ENCODE measurements around the gene ZNF48. TPM values are rescaled to one million over a fixed set of nuclear protein-coding genes. Genes with fewer than 3 reads are reported as not detected.

The ZNF48 gene
- total RNA-seq, 1 experiment from 2014 or later: 24.8 TPM

GRCh38 chr16:30409125-30410060 is 14.2 kb downstream of the ZNF48 start:
- peak; percentile 98 for DNase-seq
- CTCF ChIA-PET: interaction anchor here (0.6 to 2.0 kb wide), 17 partner anchors 8 to 530 kb away, joined by 3 to 24 read pairs (median 4); partner anchors contain the start of genes DCTPP1, TBC1D10B, ZNF48 and ZNF689
- no TSS peak for BruUV-seq (replicated peaks)
- peak overlapping the region; percentile 58 for H3K27ac Mint-ChIP-seq (ENCODE audit: unreplicated experiment)
- TF ChIP-seq CTCF (IDR thresholded peaks at IDR 0.05; ENCODE audit: unreplicated experiment): peak; percentile 98
- H3K9me3 Mint-ChIP-seq (ENCODE audit: low read depth, unreplicated experiment): no peaks in the 10 kb centered on the region
- H3K4me1 Mint-ChIP-seq (ENCODE audit: low read depth, unreplicated experiment): peaks cover 41% of the 10 kb centered on the region
- H3K36me3 Mint-ChIP-seq (ENCODE audit: insufficient read depth, unreplicated experiment): peaks cover 57% of the 10 kb centered on the region
- H3K4me3 Mint-ChIP-seq (ENCODE audit: low read depth, unreplicated experiment): peak overlapping the region; percentile 72
- intact Hi-C loops (cut with micrococcal nuclease; ENCODE audit: unreplicated experiment): no loop called here
- no peaks in the 10 kb centered on the region for H3K27me3 Mint-ChIP-seq (ENCODE audit: unreplicated experiment)

- H3K4me1 Mint-ChIP-seq (ENCODE audit: low read depth, unreplicated experiment): peaks cover 56% of the 10 kb centered on the region
- H3K4me3 Mint-ChIP-seq (ENCODE audit: low read depth, unreplicated experiment): peak overlapping the region; percentile 15
- peaks cover 68% of the 10 kb centered on the region for H3K36me3 Mint-ChIP-seq (ENCODE audit: insufficient read depth, unreplicated experiment)
- no peaks in the 10 kb centered on the region for H3K27me3 Mint-ChIP-seq (ENCODE audit: unreplicated experiment)
- intact Hi-C loops (cut with micrococcal nuclease; ENCODE audit: unreplicated experiment): no loop called here
- peak overlapping the region; percentile 40 for H3K27ac Mint-ChIP-seq (ENCODE audit: unreplicated experiment)
- no TSS peak for BruUV-seq (replicated peaks)
- TF ChIP-seq CTCF (IDR thresholded peaks at IDR 0.05; ENCODE audit: unreplicated experiment): no peak
- CTCF ChIA-PET: interaction anchor here (0.5 to 0.7 kb wide), 3 partner anchors 8 to 322 kb away, joined by 3 read pairs; partner anchors contain the start of gene TBX6
- no peaks in the 10 kb centered on the region for H3K9me3 Mint-ChIP-seq (ENCODE audit: low read depth, unreplicated experiment)
- no peak for DNase-seq
Observed at GRCh38 chr16:30413112-30413806, 18.0 kb downstream of the ZNF48 start.

DNA sequence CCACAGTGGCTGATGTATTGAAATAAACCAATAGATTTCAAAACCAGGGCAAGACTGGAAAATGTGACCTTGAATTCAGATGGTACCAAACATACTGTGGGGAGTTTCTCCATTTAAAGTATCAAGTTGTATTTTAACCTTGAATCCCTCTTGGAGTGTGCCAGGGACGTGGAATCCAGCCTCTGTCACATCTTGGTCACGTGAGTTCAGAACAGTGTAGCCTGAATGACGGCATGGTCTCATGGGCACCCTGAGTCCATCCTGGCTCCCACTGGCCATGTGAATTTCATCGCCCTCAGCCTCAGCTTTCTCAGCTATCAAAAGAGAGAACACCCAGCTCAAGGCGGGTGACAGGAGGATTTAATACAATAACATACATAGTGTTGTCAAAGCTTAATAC is 18.9 kb downstream of the ZNF48 start:
- no peak for TF ChIP-seq CTCF (IDR thresholded peaks at IDR 0.05; ENCODE audit: unreplicated experiment)
- no TSS peak for BruUV-seq (replicated peaks)
- H3K9me3 Mint-ChIP-seq (ENCODE audit: low read depth, unreplicated experiment): no peaks in the 10 kb centered on the region
- peaks cover 71% of the 10 kb centered on the region for H3K36me3 Mint-ChIP-seq (ENCODE audit: insufficient read depth, unreplicated experiment)
- peaks cover 53% of the 10 kb centered on the region for H3K4me1 Mint-ChIP-seq (ENCODE audit: low read depth, unreplicated experiment)
- CTCF ChIA-PET: interaction anchor here (0.7 kb wide), 1 partner anchor 9 kb away, joined by 3 read pairs; no protein-coding TSS in a partner anchor
- peak overlapping the region; percentile 40 for H3K27ac Mint-ChIP-seq (ENCODE audit: unreplicated experiment)
- DNase-seq: no peak
- H3K27me3 Mint-ChIP-seq (ENCODE audit: unreplicated experiment): no peaks in the 10 kb centered on the region
- intact Hi-C loops (cut with micrococcal nuclease; ENCODE audit: unreplicated experiment): no loop called here
- H3K4me3 Mint-ChIP-seq (ENCODE audit: low read depth, unreplicated experiment): peak overlapping the region; percentile 15

- no peak for DNase-seq
- Mint-ChIP-seq H3K27me3 (ENCODE audit: unreplicated experiment) (no peaks in the 10 kb centered on the region), H3K9me3 (ENCODE audit: low read depth, unreplicated experiment) (no peaks in the 10 kb centered on the region), H3K36me3 (ENCODE audit: insufficient read depth, unreplicated experiment) (peaks cover 71% of the 10 kb centered on the region), H3K4me3 (ENCODE audit: low read depth, unreplicated experiment) (no peak overlapping the region), H3K27ac (ENCODE audit: unreplicated experiment) (no peak overlapping the region), H3K4me1 (ENCODE audit: low read depth, unreplicated experiment) (peaks cover 38% of the 10 kb centered on the region)
- intact Hi-C loops (cut with micrococcal nuclease; ENCODE audit: unreplicated experiment): no loop called here
- CTCF ChIA-PET: no interaction called here
- TF ChIP-seq CTCF (IDR thresholded peaks at IDR 0.05; ENCODE audit: unreplicated experiment): no peak
- BruUV-seq (replicated peaks): no TSS peak
Observed at GRCh38 chr16:30416047-30416603, 20.9 kb downstream of the ZNF48 start.

Data from Calu3 (cell line).